ENCODE data around the gene FOXC1. TPM values are rescaled to one million over a fixed set of nuclear protein-coding genes. Genes with fewer than 3 reads are reported as not detected.

The FOXC1 gene
- total RNA-seq, 1 donor from 2014 or later, result 0.45 TPM

DNA sequence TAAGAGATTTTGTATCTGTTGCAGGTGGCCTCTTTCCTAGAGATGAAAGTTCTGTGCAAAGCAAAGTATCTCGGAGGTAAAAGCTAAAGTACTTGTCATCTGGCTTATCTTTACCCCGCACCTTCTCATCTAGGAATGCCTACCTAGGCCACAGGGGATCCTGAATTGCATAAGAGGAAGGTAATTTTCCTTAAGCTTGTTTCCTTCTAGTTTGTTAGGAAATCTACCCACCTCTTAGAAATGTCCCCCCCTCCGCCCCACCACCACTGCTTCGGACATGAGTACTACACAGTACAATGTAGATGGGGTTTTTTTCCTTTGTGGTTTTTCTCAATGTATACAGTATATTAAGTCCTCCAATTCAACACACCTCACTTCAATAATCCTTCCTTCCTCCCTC lies 21.5 kb downstream of the FOXC1 start:
- TF ChIP-seq EZH2 (IDR thresholded peaks at IDR 0.05) (no peak), EZH2phosphoT487 (IDR thresholded peaks at IDR 0.05) (no peak)
- TF ChIP-seq, protein P1, sequence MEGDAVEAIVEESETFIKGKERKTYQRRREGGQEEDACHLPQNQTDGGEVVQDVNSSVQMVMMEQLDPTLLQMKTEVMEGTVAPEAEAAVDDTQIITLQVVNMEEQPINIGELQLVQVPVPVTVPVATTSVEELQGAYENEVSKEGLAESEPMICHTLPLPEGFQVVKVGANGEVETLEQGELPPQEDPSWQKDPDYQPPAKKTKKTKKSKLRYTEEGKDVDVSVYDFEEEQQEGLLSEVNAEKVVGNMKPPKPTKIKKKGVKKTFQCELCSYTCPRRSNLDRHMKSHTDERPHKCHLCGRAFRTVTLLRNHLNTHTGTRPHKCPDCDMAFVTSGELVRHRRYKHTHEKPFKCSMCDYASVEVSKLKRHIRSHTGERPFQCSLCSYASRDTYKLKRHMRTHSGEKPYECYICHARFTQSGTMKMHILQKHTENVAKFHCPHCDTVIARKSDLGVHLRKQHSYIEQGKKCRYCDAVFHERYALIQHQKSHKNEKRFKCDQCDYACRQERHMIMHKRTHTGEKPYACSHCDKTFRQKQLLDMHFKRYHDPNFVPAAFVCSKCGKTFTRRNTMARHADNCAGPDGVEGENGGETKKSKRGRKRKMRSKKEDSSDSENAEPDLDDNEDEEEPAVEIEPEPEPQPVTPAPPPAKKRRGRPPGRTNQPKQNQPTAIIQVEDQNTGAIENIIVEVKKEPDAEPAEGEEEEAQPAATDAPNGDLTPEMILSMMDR (IDR thresholded peaks at IDR 0.05), result no peak
- Histone ChIP-seq H3F3A (ENCODE audit: low read depth) (peaks cover 4% of the 10 kb centered on the region), H4K20me1 (ENCODE audit: low read depth) (peaks cover 22% of the 10 kb centered on the region), H3K36me3 (no peaks in the 10 kb centered on the region), H3K4me3 (no peak overlapping the region), H3K9ac (no peak overlapping the region), H3K79me2 (ENCODE audit: low read depth) (no peaks in the 10 kb centered on the region), H3K9me3 (ENCODE audit: low read depth) (no peaks in the 10 kb centered on the region), H2AFZ (replicated peaks) (no peak overlapping the region), H3K4me2 (no peak overlapping the region), H3K4me1 (peaks cover 11% of the 10 kb centered on the region), H3K27ac (no peak overlapping the region), H3K27me3 (peaks cover 57% of the 10 kb centered on the region)
- DNase-seq (ENCODE audit: low spot score), result no peak
- no peaks in the 10 kb centered on the region for H3K9me3 Mint-ChIP-seq
- peaks cover 27% of the 10 kb centered on the region for H3K4me1 Mint-ChIP-seq
- no peak overlapping the region for H3K4me3 Mint-ChIP-seq
- H3K27ac Mint-ChIP-seq, result no peak overlapping the region
- H3K36me3 Mint-ChIP-seq, result no peaks in the 10 kb centered on the region
- peaks cover 25% of the 10 kb centered on the region for H3K27me3 Mint-ChIP-seq (ENCODE audit: insufficient read depth, low read depth)

DNA sequence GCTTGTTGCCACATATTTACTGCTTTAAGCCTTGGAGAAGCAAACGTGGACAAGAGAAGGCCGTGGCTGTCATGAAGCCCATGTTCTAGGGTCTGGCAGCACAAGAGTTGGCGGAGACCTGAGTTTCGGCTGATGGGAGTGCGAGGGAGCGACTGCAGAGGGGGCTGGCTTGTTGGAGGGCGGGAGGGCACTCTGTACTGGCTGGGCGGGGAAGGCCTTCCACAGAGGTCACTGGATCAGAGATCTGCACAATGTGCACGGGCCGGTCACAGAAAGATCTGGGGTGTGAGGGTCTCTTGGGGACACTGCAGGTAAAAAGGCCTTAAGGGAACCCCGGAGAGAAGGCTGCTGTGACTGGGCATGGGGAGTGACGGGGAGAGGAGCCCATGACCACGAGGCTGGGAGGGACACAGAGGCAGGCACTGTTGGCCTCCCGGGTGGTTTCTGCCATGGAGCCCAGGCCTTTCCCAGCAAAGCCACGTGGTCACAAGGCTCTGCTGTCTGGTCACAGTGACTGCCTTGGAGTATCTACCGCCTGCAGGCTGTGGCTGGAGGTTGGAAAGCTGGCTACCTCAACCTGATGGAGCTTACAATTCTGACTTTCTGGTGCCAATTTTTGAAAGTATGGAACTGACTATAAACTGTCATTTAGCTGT lies 23.8 kb downstream of the FOXC1 start:
- H3K79me2 ChIP-seq (ENCODE audit: low read depth), result no peaks in the 10 kb centered on the region
- no peaks in the 10 kb centered on the region for H3K36me3 ChIP-seq
- H3K4me3 ChIP-seq, result no peak overlapping the region
- no peak overlapping the region for H3K4me2 ChIP-seq
- Mint-ChIP-seq H3K4me3 (no peak overlapping the region), H3K9me3 (no peaks in the 10 kb centered on the region), H3K36me3 (no peaks in the 10 kb centered on the region), H3K27me3 (ENCODE audit: insufficient read depth, low read depth) (peaks cover 8% of the 10 kb centered on the region), H3K4me1 (peaks cover 20% of the 10 kb centered on the region), H3K27ac (peak overlapping the region; percentile 60)
- DNase-seq (ENCODE audit: low spot score), result no peak
- no peaks in the 10 kb centered on the region for H3K9me3 ChIP-seq (ENCODE audit: low read depth)
- peaks cover 34% of the 10 kb centered on the region for H3K27me3 ChIP-seq
- H4K20me1 ChIP-seq (ENCODE audit: low read depth), result no peaks in the 10 kb centered on the region
- H3F3A ChIP-seq (ENCODE audit: low read depth), result no peaks in the 10 kb centered on the region
- H3K4me1 ChIP-seq, result peaks cover 6% of the 10 kb centered on the region
- TF ChIP-seq, protein P1 (IDR thresholded peaks at IDR 0.05), result no peak
- TF ChIP-seq EZH2phosphoT487 (IDR thresholded peaks at IDR 0.05), result no peak
- TF ChIP-seq EZH2 (IDR thresholded peaks at IDR 0.05), result no peak
- H3K9ac ChIP-seq, result no peak overlapping the region
- H3K27ac ChIP-seq, result no peak overlapping the region
- H2AFZ ChIP-seq (replicated peaks), result no peak overlapping the region

DNA sequence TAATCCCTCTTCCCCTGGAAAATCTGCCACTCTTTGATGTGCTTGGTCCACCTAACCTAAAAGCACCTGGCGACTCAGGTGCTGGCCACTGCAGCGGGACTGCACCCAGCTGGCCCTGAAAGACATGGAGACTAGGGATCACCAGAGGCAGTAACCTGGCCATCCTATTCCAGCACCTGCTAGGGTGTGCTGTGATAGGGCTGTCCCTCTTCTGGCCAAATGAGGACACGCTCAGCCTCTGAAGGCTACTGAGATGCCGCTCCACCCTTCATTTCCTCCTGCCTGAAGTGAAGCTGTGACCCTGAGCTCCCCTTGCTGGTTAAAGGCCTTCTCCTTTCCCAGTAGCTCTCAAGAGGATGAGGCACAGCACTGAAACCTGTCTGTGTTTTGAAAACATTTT lies 24.4 kb downstream of the FOXC1 start:
- Histone ChIP-seq H3K27me3 (peaks cover 29% of the 10 kb centered on the region), H3K36me3 (no peaks in the 10 kb centered on the region), H3K79me2 (ENCODE audit: low read depth) (no peaks in the 10 kb centered on the region), H3K27ac (no peak overlapping the region), H3K4me1 (peaks cover 1% of the 10 kb centered on the region), H3K4me2 (no peak overlapping the region), H3K4me3 (no peak overlapping the region), H2AFZ (replicated peaks) (no peak overlapping the region), H3F3A (ENCODE audit: low read depth) (no peaks in the 10 kb centered on the region), H3K9me3 (ENCODE audit: low read depth) (no peaks in the 10 kb centered on the region), H3K9ac (no peak overlapping the region), H4K20me1 (ENCODE audit: low read depth) (no peaks in the 10 kb centered on the region)
- Mint-ChIP-seq H3K9me3 (no peaks in the 10 kb centered on the region), H3K27me3 (ENCODE audit: insufficient read depth, low read depth) (peaks cover 8% of the 10 kb centered on the region), H3K27ac (no peak overlapping the region), H3K4me3 (no peak overlapping the region), H3K36me3 (no peaks in the 10 kb centered on the region), H3K4me1 (peaks cover 20% of the 10 kb centered on the region)
- DNase-seq (ENCODE audit: low spot score), result no peak
- TF ChIP-seq EZH2phosphoT487 (IDR thresholded peaks at IDR 0.05) (no peak), EZH2 (IDR thresholded peaks at IDR 0.05) (no peak)
- TF ChIP-seq, protein P1 (IDR thresholded peaks at IDR 0.05), result no peak

Measured in neural progenitor cell (in vitro differentiated cells).